GM19238 (cell line): Measurements from ENCODE around the gene VDR.

Experiments
- DNase-seq: peaks from one replicate; pipeline ENCODE4 v3.0.0; 2011; ENCODE audit warnings: low spot score; ENCODE audit not compliant: insufficient read length

VDR gene

DNA sequence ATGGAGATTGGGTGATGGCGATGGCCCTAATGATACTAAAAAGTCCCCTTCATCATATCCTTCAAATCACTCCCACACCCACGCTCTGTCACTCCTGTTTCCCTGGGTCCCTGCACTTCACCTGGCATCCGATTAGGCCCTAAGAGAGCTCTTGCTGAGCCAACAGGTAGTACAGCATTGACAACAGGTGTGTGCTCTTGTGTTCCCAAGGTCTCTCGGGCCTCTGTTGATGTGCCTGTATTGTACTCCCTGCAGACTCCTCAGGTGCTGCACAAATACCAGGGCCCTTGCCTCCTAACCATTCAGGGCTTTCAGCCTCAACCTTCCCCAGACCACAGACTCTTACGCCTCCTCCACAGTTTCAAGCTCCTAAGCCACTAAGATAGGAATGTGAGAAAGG lies 25.8 kb upstream of the VDR start:
- DNase-seq: no peak

- DNase-seq: no peak
Observed at GRCh38 chr12:47927346-47927745, 22.6 kb upstream of the VDR start.

GRCh38 chr12:47921907-47922306 lies 17.1 kb upstream of the VDR start:
- DNase-seq: no peak

DNA sequence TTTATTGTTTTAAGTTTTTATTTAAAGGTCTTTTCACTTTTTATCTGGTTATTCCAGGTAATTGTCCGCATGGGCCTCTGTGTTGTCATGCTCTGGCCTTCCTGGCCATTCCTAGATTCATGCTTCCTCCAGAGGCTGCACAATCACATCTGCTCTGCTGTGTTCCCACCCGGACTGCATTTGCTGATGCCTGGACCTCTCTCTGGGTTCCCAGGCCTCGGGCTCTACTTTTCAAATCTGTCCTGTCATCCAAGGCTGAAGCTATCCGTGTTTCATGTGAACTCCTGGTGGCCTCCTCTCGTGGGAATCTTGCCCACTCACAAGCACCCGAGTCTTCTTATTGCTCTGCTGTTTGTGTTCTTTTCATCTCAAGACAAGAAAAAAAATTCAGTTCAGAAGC lies 16.1 kb upstream of the VDR start:
- no peak for DNase-seq

DNA sequence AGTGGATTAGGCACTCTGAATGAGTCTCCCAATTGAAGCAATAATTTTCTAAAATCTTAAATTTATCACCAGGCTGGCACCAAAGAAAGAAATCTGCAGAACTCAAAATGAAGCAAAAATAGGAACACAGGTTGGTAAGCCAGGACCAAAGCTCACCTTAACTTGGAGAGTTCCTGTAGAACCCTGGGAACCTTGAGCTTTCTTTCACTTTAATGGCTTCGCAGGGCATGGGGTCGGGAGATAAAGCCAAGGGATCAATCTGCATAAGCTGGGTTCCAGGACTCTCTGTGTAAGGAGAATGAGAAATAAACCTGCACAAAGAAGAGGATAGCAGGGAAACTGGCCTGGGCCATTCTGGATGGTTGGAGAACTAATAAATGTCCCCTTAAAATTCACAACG lies 8.3 kb upstream of the VDR start:
- no peak for DNase-seq

GRCh38 chr12:47912556-47912955 lies 7.8 kb upstream of the VDR start:
- no peak for DNase-seq

DNA sequence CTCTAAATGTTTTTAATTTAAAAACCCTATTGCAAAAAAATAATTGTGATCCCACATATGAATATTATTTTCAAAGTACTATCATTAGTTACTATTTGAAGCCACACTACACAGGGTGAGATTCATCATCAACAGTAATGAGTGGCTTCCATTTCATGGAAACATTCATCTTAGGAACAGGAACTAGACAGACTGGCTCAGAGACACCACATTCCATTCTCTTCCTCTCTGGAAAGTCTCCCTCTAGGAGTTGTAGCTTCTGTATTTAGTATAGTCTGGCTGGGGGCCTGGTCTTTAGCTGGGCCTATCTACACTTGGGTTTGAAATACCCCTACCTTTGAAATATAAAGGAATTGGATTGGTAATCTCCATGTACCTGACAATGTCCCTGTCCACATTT lies 6.2 kb upstream of the VDR start:
- no peak for DNase-seq

GRCh38 chr12:47910486-47910885 lies 5.7 kb upstream of the VDR start:
- no peak for DNase-seq

- no peak for DNase-seq
Observed at GRCh38 chr12:47909839-47910465, 5.2 kb upstream of the VDR start.

GRCh38 chr12:47908738-47909137 lies 3.9 kb upstream of the VDR start:
- DNase-seq: no peak

DNA sequence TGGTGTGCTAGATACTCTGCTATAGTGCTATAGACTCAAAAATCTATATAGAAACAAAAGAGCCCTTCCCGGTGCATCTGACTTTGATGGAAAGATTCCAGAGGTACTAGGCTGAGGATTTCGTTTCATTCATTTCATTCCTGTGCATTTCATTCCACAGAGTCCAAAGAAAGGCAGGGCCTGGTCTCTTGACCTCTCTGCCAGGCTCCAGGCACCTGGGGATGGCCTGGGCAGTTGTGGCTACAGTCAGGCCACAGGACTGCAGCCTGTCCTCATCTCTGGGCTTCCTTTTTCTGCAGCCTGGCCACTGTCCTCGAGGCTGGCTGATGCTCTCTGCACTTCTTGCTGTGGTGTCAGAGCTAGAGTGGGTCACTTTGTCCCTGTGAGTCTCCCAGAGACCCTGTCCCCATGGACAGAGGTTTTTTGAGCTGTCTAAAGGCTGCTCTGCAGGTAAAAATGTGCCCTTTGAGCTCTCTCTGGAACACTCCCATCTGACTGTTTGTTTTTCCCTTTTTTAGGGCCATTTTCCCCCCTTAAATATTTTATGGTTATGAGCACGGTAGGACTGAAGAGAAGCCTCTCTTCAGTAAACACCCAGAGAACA lies 3.2 kb upstream of the VDR start:
- no peak for DNase-seq

DNA sequence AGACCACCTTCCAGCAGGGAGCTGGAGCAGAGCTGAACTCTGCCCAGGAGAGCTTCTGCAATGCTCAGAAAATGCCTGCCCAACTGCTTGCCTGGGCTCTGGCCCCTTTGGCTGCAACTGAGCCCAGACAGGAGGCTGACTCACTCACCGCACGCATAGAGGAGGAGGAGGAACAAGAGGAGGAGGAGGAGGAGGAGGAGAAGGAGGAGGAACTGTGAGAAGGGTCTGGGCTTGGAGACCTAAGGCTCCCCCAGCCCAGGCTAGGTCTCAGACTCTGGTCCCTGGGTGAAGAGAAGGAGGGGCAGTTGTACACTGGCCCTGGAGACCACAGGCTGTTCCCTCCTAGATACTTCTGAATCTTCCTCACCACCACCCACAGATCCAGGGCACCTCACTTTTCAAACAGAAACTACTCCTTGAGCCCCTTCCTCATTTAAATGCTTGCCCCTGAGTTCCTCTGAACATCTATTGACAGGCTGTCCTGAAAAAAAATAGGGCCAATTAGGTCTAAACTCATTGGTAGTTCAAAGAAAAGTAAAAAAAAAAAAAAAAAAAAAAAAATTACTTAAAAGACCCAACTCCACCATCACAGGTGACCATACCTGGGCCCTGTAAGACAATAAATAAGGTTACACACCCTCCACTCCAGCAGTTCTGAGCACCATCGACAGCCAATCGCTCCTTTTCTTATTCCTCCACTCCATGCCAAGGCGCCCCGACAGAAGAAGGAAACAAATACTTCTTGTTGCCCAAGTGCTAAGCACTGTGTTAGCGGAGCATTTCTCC lies 674 bp downstream of the VDR start:
- no peak for DNase-seq

DNA sequence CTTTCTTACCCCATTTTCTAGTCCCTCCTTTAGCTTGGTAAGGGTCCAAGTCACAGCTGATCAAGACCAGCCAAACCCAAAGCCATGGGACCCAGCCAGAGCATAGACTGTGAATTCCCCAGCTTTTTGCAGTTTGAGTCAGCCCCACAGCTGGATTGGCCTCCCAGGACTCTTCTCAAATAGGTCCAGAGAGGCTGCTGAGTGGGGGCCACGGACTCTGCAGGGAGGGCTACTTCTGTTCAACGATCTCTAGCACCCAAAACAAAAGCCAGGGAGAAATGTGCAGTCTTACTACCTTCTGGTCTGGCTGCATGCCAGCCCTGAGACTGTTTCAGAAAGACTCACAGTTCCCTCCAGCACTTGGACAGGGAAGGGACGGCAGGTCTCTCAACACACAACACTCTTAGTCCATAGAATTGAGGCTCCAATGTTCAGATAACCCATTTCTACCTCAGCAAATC lies 1.6 kb downstream of the VDR start:
- DNase-seq: no peak

DNA sequence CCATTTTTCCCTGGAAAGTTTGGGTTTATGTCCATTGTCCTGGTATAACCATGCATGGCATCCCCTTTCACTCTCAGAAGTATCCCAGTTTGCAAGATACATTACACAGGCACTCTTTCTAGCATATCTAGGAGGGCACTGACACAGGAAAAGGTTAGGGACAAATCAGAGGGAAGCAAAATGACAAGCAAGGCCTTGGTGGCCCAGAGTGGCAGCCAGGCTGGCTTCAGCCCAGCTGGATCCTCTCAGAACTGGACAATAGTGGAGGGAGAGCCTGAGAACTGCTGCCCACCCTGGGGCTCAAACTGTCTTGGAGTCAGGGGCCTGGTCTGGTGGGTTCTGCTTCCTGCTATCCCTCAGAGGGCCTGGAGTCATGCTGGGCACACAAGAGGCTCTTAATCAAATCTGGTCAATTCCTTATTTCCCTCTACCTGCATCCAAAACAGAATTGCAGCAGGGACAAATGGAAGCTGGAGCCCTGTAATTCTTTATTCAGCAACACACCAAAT lies 2.6 kb downstream of the VDR start:
- no peak for DNase-seq

DNA sequence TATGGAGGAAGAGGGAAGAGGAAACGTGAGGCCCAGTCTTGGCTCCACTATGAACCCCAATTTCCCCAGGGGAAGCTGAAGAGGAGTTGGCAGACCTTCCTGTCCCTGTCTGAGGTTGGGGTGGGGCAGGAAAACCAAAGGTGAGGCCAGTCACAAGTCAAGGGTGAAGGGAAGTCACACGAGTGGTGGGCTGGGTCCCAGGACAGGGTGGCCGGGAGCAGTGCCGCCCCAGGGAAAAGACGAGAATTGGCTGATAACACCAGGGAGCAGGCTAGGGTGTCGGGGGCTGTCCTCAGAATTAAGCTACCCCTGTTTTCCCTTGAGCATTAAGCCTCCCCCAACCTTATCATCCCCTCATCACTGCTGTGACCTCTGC lies 3.1 kb downstream of the VDR start:
- DNase-seq: no peak

DNA sequence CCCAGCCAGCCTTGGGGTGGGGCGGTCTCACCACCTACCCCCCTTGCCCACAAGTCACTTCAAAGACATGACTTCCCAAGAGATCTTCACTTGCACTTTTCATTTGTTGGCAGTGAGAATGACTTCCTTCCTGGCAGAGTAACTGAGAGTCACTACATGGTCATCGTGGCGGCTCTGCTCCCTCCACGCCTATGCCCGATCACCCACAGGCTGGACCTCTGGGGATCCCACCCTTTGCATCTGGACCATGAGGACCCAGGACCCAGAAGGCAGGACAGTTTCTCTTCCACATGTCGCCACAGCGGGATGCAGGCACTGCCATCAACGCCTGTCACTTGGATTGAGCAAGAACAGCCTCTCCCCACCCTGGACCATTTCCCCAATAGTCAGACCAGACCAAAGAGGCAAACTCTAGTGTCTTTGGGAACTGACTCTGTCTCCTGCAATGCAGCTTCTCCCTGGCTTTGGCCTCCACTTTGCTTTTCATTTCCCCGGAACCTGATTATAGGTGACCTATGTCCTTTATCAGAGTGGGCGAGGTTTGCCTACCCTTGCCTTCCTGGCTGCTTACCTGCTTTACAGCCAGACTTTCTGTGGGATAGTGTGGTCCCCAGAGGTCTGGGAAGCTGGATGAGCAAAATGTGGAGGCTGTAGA lies 3.6 kb downstream of the VDR start:
- DNase-seq: no peak

- no peak for DNase-seq
Observed at GRCh38 chr12:47900131-47901062, 4.4 kb downstream of the VDR start.

DNA sequence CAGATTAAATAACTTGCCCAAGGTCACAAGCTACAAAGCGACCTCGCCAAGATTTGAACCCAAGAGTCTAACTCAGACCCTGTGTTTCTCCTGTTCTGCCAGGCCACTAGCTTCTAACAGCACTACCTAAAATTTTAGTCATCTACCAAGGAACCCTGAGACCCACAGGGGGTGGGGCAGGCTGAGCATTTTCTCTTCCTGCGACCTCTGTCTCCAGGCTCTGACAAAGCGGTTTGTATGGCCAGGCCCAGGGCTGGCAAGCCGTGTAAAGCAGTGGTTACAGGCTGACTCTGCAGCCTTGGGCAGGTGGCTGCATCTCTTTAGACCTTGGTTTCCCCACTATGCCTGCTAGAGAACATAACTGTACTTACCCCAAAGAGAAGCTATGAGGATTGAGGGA lies 5.3 kb downstream of the VDR start:
- DNase-seq: no peak

- DNase-seq: no peak
Observed at GRCh38 chr12:47896633-47897032, 8.2 kb downstream of the VDR start.

GRCh38 chr12:47896022-47896421 lies 8.8 kb downstream of the VDR start:
- DNase-seq: no peak

DNA sequence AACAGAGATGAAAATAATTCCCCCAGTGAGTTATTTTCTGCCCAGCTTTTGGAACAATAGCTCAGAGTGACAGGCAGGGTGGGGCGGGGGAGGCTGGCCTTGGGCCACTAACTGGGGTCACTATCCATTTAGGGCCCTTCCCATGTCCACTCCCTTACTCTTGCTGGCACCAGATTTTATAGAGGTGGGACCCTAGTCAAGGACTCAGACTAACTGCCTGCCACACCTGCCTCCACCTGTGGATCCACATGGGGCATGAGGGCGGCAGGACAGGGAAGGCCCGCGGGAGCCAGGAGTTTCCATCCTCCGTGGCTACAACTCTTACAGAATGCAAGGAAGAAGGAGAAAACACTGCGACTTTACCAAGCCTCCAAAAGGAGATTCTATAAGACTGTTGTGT lies 10.1 kb downstream of the VDR start:
- DNase-seq: no peak
